ENCODE data around the gene DCXR. TPM values are rescaled to one million over a fixed set of nuclear protein-coding genes. Genes with fewer than 3 reads are reported as not detected.

DCXR gene
- total and polyA plus RNA-seq, 7 donors = 44.3 to 163 (median 94.8) TPM

GRCh38 chr17:82078433-82078832, 40.9 kb upstream of the DCXR start:
- Histone ChIP-seq H3K27me3 (no peaks in the 10 kb centered on the region), H3K9me3 (no peaks in the 10 kb centered on the region), H3K36me3 (peaks cover 29 to 52% (median 40%) of the 10 kb centered on the region in 4 donors), H3K27ac (no peak overlapping the region), H3K4me3 (no peak overlapping the region), H3K4me1 (no peaks in the 10 kb centered on the region)
- intact Hi-C loops (cut with DNase I) = no loop called here
- no peak for TF ChIP-seq EP300 (IDR thresholded peaks at IDR 0.05)
- no peak for TF ChIP-seq POLR2A (IDR thresholded peaks at IDR 0.05)
- TF ChIP-seq CTCF (IDR thresholded peaks at IDR 0.05) = no peak
- no peak for TF ChIP-seq POLR2AphosphoS5 (IDR thresholded peaks at IDR 0.05)
- no peak for DNase-seq
- WGBS, 2 donors = 93 to 95% methylated on average over 18 of the region's 18 CpGs

- H3K4me1 ChIP-seq = no peaks in the 10 kb centered on the region
- H3K4me3 ChIP-seq = no peak overlapping the region
- no peak for DNase-seq
- H3K27me3 ChIP-seq = no peaks in the 10 kb centered on the region
- TF ChIP-seq POLR2A (IDR thresholded peaks at IDR 0.05) (no peak), EP300 (IDR thresholded peaks at IDR 0.05) (no peak), POLR2AphosphoS5 (IDR thresholded peaks at IDR 0.05) (no peak), CTCF (IDR thresholded peaks at IDR 0.05) (no peak)
- no peak overlapping the region for H3K27ac ChIP-seq
- no peaks in the 10 kb centered on the region for H3K9me3 ChIP-seq
- intact Hi-C loops (cut with DNase I) = no loop called here
- H3K36me3 ChIP-seq = peaks cover 23 to 46% (median 34%) of the 10 kb centered on the region in 4 donors
- 73 to 81% methylated on average over 28 of the region's 28 CpGs for WGBS, 2 donors
Measured at GRCh38 chr17:82077617-82078358, 40.3 kb upstream of the DCXR start.

GRCh38 chr17:82076785-82077591, 39.5 kb upstream of the DCXR start:
- TF ChIP-seq POLR2AphosphoS5 (IDR thresholded peaks at IDR 0.05) = no peak
- TF ChIP-seq POLR2A (IDR thresholded peaks at IDR 0.05) = no peak
- no peak for TF ChIP-seq CTCF (IDR thresholded peaks at IDR 0.05)
- TF ChIP-seq EP300 (IDR thresholded peaks at IDR 0.05) = no peak
- 85% methylated on average over 21 of the region's 21 CpGs for WGBS, 2 donors
- intact Hi-C loops (cut with DNase I) = no loop called here
- Histone ChIP-seq H3K4me3 (no peak overlapping the region), H3K9me3 (no peaks in the 10 kb centered on the region), H3K27me3 (no peaks in the 10 kb centered on the region), H3K36me3 (peaks cover 18 to 38% (median 27%) of the 10 kb centered on the region in 4 donors), H3K27ac (no peak overlapping the region), H3K4me1 (no peaks in the 10 kb centered on the region)
- DNase-seq = no peak

GRCh38 chr17:82076018-82076784, 38.7 kb upstream of the DCXR start:
- no peaks in the 10 kb centered on the region for H3K9me3 ChIP-seq
- intact Hi-C loops (cut with DNase I) = no loop called here
- no peak overlapping the region for H3K27ac ChIP-seq
- WGBS, 2 donors = 83 to 84% methylated on average over 25 of the region's 25 CpGs
- H3K27me3 ChIP-seq = no peaks in the 10 kb centered on the region
- no peak for TF ChIP-seq EP300 (IDR thresholded peaks at IDR 0.05)
- TF ChIP-seq CTCF (IDR thresholded peaks at IDR 0.05) = no peak
- no peak for TF ChIP-seq POLR2AphosphoS5 (IDR thresholded peaks at IDR 0.05)
- TF ChIP-seq POLR2A (IDR thresholded peaks at IDR 0.05) = no peak
- H3K36me3 ChIP-seq = peaks cover 14 to 30% (median 21%) of the 10 kb centered on the region in 4 donors
- DNase-seq = no peak
- no peak overlapping the region for H3K4me3 ChIP-seq
- H3K4me1 ChIP-seq = no peaks in the 10 kb centered on the region

Data from sigmoid colon (tissue), 7 donors.